K562 (cell line): ENCODE results near the gene SLC16A13. TPM values are rescaled to one million over a fixed set of nuclear protein-coding genes. Genes with fewer than 3 reads are reported as not detected.
A peak's percentile ranks its signal among the peaks of the same experiment; 100 is the strongest.

Source experiments
- ARID1B ChIP-seq: fragments of 450-650 bp; IDR thresholded peaks from 2 replicates; pipeline ENCODE4 v1.6.1; 2016; ENCODE audit warnings: antibody characterized with exemption, mild to moderate bottlenecking, inconsistent platforms
- BHLHE40 ChIP-seq: IDR thresholded peaks from 2 replicates; pipeline ENCODE4 v1.6.1; 2011; ENCODE audit warnings: low read length, improper control_type of control experiment
- C11orf30 ChIP-seq: fragments of 450-650 bp; IDR thresholded peaks from 2 replicates; pipeline ENCODE4 v1.6.1; 2016; ENCODE audit warnings: low read depth, mild to moderate bottlenecking
- DACH1 ChIP-seq: fragments of 450-650 bp; IDR thresholded peaks from 2 replicates; pipeline ENCODE4 v1.6.1; 2018; ENCODE audit not compliant: partially characterized antibody
- DMBX1 ChIP-seq: fragments of 250-450 bp; sonication (Bioruptor Pico); IDR thresholded peaks from 2 replicates; pipeline ENCODE4 v1.8.0; 2022; ENCODE audit warnings: inconsistent platforms, mild to moderate bottlenecking, moderate library complexity, borderline replicate concordance
- MAFG ChIP-seq: fragments of 450-650 bp; conservative IDR thresholded peaks from 2 replicates; pipeline ENCODE4 v1.6.1; 2016; ENCODE audit warnings: missing genetic modification characterization, missing compliant biosample characterization
- MTA2 ChIP-seq: fragments of 450-650 bp; IDR thresholded peaks from 2 replicates; pipeline ENCODE4 v1.6.1; 2016; ENCODE audit warnings: low read depth
- RAD21 ChIP-seq, 2 experiments: fragments of 250-450 bp in 1 of 2; fragments of 450-650 bp in 1 of 2; sonication (Bioruptor Pico) in 1 of 2; formaldehyde crosslinking in 1 of 2; IDR thresholded peaks in 1 of 2; conservative IDR thresholded peaks in 1 of 2; 2 replicates each; pipeline versions ENCODE4 v1.4.0 to v1.8.0; 2020 to 2022; ENCODE audit warnings: mild to moderate bottlenecking in 2 of 2, moderate library complexity in 1 of 2
- RB1 ChIP-seq: fragments of 450-650 bp; IDR thresholded peaks from 2 replicates; pipeline ENCODE4 v1.6.1; 2017; ENCODE audit warnings: low read depth, mild to moderate bottlenecking
- SMAD4 ChIP-seq: fragments of 250-450 bp; sonication (Bioruptor Pico); conservative IDR thresholded peaks from 2 replicates; pipeline ENCODE4 v1.8.0; 2021; ENCODE audit warnings: inconsistent platforms, mild to moderate bottlenecking, moderate library complexity
- SMC3 ChIP-seq: conservative IDR thresholded peaks from 2 replicates; pipeline ENCODE4 v1.6.1; 2011; ENCODE audit warnings: low read depth, low read length, improper control_type of control experiment; ENCODE audit not compliant: insufficient read depth
- SPI1 ChIP-seq: IDR thresholded peaks from 2 replicates; pipeline ENCODE4 v1.6.1; 2011; ENCODE audit warnings: low read depth, low read length, control low read depth, borderline replicate concordance
- STAG1 ChIP-seq: sonication (generic); formaldehyde crosslinking; IDR thresholded peaks from 2 replicates; pipeline ENCODE4 v1.5.0; 2020; ENCODE audit warnings: missing genetic modification reagents, borderline replicate concordance
- TAF1 ChIP-seq: IDR thresholded peaks from 2 replicates; pipeline ENCODE4 v1.6.1; 2011; ENCODE audit warnings: mild to moderate bottlenecking, low read length, moderate library complexity; ENCODE audit not compliant: insufficient read depth, control insufficient read depth, severe bottlenecking; ENCODE audit errors: extremely low read depth
- polyA plus RNA-seq, 8 experiments: library from polyadenylated mRNA; depleted of rRNA in 4 of 8; stranded (reverse) in 5 of 8; unstranded in 3 of 8; fragments of >200 nt; fragmentation: Nextera tagmentation in 2 of 8; fragmentation: Illumina TruSeq in 1 of 8; extraction: Ambion mirVana in 2 of 8; extraction: Trizol in 1 of 8; gene quantifications; 2 replicates each; pipeline versions ENCODE4 v1.2.1 to v1.2.3, GENCODE V29; 2011 to 2014; ENCODE audit warnings: inconsistent platforms in 1 of 8, missing spikeins in 1 of 8
- total RNA-seq, 7 experiments: library from RNA; depleted of rRNA in 6 of 7; stranded (reverse); fragments of >200 nt in 6 of 7; fragmentation: Illumina TruSeq in 2 of 7; extraction: Trizol in 2 of 7; gene quantifications; 2 replicates each; pipeline versions ENCODE4 v1.2.1 to v1.2.3, GENCODE V29; 2011 to 2021; ENCODE audit warnings: low replicate concordance in 1 of 7
- TF ChIP-seq, protein P1 (sequence below): fragments of 200-800 bp; sonication (Bioruptor generic); IDR thresholded peaks from 2 replicates; pipeline ENCODE4 v1.6.1; 2017; ENCODE audit warnings: missing genetic modification characterization, missing compliant biosample characterization
- TF ChIP-seq, protein P2 (sequence below): sonication (generic); formaldehyde crosslinking; IDR thresholded peaks from 2 replicates; pipeline ENCODE4 v1.4.0; 2020; ENCODE audit warnings: mild to moderate bottlenecking, missing genetic modification reagents
- TF ChIP-seq, protein P3 (sequence below): sonication (generic); formaldehyde crosslinking; IDR thresholded peaks from 2 replicates; pipeline ENCODE4 v1.8.0; 2022; ENCODE audit warnings: missing genetic modification reagents, mild to moderate bottlenecking, moderate library complexity, borderline replicate concordance

Gene SLC16A13
- total and polyA plus RNA-seq, 9 of the 15 experiments (the other 6 are each of a cell fraction or from before 2014, with no cell fraction given), result 0.04 to 5.6 (median 0.87) TPM

DNA sequence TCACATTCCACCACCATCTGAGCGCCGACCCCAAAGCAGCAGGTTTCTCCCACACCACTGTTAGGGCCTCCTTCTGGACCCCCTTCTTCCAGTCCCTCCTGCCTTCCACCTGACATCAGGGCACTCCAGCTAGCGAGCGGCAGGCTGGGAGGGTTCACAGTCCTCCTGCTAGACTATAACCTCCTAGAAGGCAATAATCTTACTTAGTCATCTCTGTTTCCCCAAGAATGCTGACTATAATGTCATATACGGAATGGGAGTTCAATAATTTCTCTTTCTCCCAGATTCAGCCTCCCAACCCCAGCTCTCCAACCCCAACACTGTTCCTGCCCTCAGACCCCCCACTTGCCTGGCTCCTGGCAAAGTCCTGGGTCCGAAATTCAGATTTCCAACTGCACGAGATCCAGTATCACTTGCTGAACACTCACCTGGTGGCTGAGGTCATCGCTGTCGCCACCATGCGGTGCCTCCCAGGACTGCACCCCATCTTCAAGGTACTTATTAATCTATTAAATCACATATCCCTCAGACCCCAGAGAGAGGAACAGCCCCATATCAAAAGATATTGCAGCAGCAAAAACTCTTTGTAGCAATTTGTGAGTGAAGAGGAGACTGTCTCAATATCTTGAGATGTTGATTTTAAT lies 34.4 kb upstream of the SLC16A13 start (continued):
- TF ChIP-seq, protein P1, sequence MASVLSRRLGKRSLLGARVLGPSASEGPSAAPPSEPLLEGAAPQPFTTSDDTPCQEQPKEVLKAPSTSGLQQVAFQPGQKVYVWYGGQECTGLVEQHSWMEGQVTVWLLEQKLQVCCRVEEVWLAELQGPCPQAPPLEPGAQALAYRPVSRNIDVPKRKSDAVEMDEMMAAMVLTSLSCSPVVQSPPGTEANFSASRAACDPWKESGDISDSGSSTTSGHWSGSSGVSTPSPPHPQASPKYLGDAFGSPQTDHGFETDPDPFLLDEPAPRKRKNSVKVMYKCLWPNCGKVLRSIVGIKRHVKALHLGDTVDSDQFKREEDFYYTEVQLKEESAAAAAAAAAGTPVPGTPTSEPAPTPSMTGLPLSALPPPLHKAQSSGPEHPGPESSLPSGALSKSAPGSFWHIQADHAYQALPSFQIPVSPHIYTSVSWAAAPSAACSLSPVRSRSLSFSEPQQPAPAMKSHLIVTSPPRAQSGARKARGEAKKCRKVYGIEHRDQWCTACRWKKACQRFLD, result no peak
- peak; percentile 16; the same call in 1 of the 2 replicates for TF ChIP-seq STAG1 (CRISPR knock-in tag)
- no peak for TF ChIP-seq MTA2
- peak; percentile 69 to 77 for TF ChIP-seq RAD21 (CRISPR knock-in tag; conservative IDR thresholded peaks at IDR 0.05 in 1 of 2, IDR thresholded peaks at IDR 0.05 in 1 of 2)
- TF ChIP-seq TAF1, result no peak
- TF ChIP-seq MAFG (tag), result peak; percentile 41; the same call in 1 of the 2 replicates
- TF ChIP-seq DACH1, result peak; percentile 36
- TF ChIP-seq SMAD4 (CRISPR knock-in tag), result 0 out of 2 replicates have a peak, but pooled peaks have one; percentile 21
- no peak for TF ChIP-seq SPI1
- TF ChIP-seq RB1, result 0 out of 2 replicates have a peak, but pooled peaks have one; percentile 32
- TF ChIP-seq ARID1B, result 0 out of 2 replicates have a peak, but pooled peaks have one; percentile 10
- peak; percentile 63; the same call in 1 of the 2 replicates for TF ChIP-seq DMBX1 (CRISPR knock-in tag)
- peak; percentile 56 for TF ChIP-seq SMC3
- TF ChIP-seq, protein P2, sequence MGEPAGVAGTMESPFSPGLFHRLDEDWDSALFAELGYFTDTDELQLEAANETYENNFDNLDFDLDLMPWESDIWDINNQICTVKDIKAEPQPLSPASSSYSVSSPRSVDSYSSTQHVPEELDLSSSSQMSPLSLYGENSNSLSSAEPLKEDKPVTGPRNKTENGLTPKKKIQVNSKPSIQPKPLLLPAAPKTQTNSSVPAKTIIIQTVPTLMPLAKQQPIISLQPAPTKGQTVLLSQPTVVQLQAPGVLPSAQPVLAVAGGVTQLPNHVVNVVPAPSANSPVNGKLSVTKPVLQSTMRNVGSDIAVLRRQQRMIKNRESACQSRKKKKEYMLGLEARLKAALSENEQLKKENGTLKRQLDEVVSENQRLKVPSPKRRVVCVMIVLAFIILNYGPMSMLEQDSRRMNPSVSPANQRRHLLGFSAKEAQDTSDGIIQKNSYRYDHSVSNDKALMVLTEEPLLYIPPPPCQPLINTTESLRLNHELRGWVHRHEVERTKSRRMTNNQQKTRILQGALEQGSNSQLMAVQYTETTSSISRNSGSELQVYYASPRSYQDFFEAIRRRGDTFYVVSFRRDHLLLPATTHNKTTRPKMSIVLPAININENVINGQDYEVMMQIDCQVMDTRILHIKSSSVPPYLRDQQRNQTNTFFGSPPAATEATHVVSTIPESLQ (CRISPR knock-in tag), result no peak
- TF ChIP-seq, protein P3, sequence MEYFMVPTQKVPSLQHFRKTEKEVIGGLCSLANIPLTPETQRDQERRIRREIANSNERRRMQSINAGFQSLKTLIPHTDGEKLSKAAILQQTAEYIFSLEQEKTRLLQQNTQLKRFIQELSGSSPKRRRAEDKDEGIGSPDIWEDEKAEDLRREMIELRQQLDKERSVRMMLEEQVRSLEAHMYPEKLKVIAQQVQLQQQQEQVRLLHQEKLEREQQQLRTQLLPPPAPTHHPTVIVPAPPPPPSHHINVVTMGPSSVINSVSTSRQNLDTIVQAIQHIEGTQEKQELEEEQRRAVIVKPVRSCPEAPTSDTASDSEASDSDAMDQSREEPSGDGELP (CRISPR knock-in tag), result peak; percentile 47; the same call in 1 of the 2 replicates
- peak; percentile 50 for TF ChIP-seq BHLHE40
- TF ChIP-seq C11orf30, result peak; percentile 49; the same call in 1 of the 2 replicates
- TF ChIP-seq, all 486 proteins: peak for 25
